GM19193 (cell line): Measurements from ENCODE around the gene DHRS3.

Experiments
- POLR2A ChIP-seq: IDR thresholded peaks from 4 replicates; pipeline ENCODE4 v1.6.1; 2011; ENCODE audit not compliant: insufficient read depth, insufficient read length; ENCODE audit errors: extremely low read depth

The DHRS3 gene

GRCh38 chr1:12539320-12539704 lies 78.7 kb downstream of the DHRS3 start:
- no peak for TF ChIP-seq POLR2A

GRCh38 chr1:12537906-12538461 lies 80.0 kb downstream of the DHRS3 start:
- TF ChIP-seq POLR2A = no peak

GRCh38 chr1:12537294-12537693 lies 80.7 kb downstream of the DHRS3 start:
- TF ChIP-seq POLR2A = no peak

GRCh38 chr1:12536023-12536639 lies 81.9 kb downstream of the DHRS3 start:
- no peak for TF ChIP-seq POLR2A

GRCh38 chr1:12532405-12533315 lies 85.3 kb downstream of the DHRS3 start:
- no peak for TF ChIP-seq POLR2A

GRCh38 chr1:12531179-12531499 lies 86.9 kb downstream of the DHRS3 start:
- no peak for TF ChIP-seq POLR2A

- TF ChIP-seq POLR2A = no peak
These were observed 87.4 kb downstream of the DHRS3 start for GRCh38 chr1:12530462-12531178.

- no peak for TF ChIP-seq POLR2A
These were observed 88.3 kb downstream of the DHRS3 start for GRCh38 chr1:12529640-12530174.

- no peak for TF ChIP-seq POLR2A
These were observed 89.8 kb downstream of the DHRS3 start for GRCh38 chr1:12528021-12528852.

- no peak for TF ChIP-seq POLR2A
These were observed 90.4 kb downstream of the DHRS3 start for GRCh38 chr1:12527564-12527963.

GRCh38 chr1:12525311-12526181 lies 92.5 kb downstream of the DHRS3 start:
- TF ChIP-seq POLR2A = no peak

GRCh38 chr1:12524266-12524665 lies 93.7 kb downstream of the DHRS3 start:
- no peak for TF ChIP-seq POLR2A

- TF ChIP-seq POLR2A = no peak
These were observed 96.9 kb downstream of the DHRS3 start for GRCh38 chr1:12521096-12521495.
